ENCODE data around the gene STBD1.

STBD1 gene

GRCh38 chr4:76310683-76311082 lies 4.2 kb downstream of the STBD1 start:
- Histone ChIP-seq H3K4me3 (replicated peaks; ENCODE audit: insufficient read depth, low read length) (no peak overlapping the region), H3K27me3 (ENCODE audit: insufficient read depth, poor library complexity, severe bottlenecking) (no peaks in the 10 kb centered on the region), H3K27ac (replicated peaks) (no peak overlapping the region)
- TF ChIP-seq SPI1 (IDR thresholded peaks at IDR 0.05; ENCODE audit: borderline replicate concordance, low read depth) (no peak), GABPA (IDR thresholded peaks at IDR 0.05; ENCODE audit: low read depth) (no peak), REST (IDR thresholded peaks at IDR 0.05; ENCODE audit: insufficient replicate concordance, low read depth) (no peak), POLR2AphosphoS5 (IDR thresholded peaks at IDR 0.05; ENCODE audit: low read depth) (no peak)
- TF ChIP-seq, protein P1, sequence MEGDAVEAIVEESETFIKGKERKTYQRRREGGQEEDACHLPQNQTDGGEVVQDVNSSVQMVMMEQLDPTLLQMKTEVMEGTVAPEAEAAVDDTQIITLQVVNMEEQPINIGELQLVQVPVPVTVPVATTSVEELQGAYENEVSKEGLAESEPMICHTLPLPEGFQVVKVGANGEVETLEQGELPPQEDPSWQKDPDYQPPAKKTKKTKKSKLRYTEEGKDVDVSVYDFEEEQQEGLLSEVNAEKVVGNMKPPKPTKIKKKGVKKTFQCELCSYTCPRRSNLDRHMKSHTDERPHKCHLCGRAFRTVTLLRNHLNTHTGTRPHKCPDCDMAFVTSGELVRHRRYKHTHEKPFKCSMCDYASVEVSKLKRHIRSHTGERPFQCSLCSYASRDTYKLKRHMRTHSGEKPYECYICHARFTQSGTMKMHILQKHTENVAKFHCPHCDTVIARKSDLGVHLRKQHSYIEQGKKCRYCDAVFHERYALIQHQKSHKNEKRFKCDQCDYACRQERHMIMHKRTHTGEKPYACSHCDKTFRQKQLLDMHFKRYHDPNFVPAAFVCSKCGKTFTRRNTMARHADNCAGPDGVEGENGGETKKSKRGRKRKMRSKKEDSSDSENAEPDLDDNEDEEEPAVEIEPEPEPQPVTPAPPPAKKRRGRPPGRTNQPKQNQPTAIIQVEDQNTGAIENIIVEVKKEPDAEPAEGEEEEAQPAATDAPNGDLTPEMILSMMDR (IDR thresholded peaks at IDR 0.05; ENCODE audit: insufficient read depth, low read length): no peak
- no peak for DNase-seq (ENCODE audit: low read depth in 1 of 2, low spot score in 1 of 2)

DNA sequence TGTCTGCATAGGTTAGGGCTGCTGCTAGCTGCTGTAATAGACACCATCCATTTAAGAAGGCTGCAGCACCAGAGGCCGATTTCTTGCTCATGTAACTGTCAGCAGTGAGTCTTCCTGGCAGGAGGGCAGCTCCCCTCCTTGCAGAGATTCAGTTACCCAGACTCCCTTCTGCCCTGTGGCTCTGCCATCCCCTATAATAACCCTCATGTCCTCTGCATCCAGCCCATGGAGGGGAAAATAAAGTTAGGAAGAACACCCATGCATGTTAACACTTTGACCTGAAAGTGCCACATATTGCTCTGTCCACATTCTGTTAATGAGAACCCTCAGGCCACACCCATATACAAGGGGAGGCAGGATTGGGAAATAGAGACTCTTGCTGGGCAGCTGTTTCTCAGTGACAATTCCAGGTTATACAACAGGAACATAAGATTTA lies 5.4 kb downstream of the STBD1 start:
- H3K27me3 ChIP-seq (ENCODE audit: insufficient read depth, poor library complexity, severe bottlenecking): no peaks in the 10 kb centered on the region
- no peak overlapping the region for H3K4me3 ChIP-seq (replicated peaks; ENCODE audit: insufficient read depth, low read length)
- TF ChIP-seq POLR2AphosphoS5 (IDR thresholded peaks at IDR 0.05; ENCODE audit: low read depth): no peak
- TF ChIP-seq SPI1 (IDR thresholded peaks at IDR 0.05; ENCODE audit: borderline replicate concordance, low read depth): no peak
- no peak for TF ChIP-seq GABPA (IDR thresholded peaks at IDR 0.05; ENCODE audit: low read depth)
- TF ChIP-seq, protein P1 (IDR thresholded peaks at IDR 0.05; ENCODE audit: insufficient read depth, low read length): no peak
- TF ChIP-seq REST (IDR thresholded peaks at IDR 0.05; ENCODE audit: insufficient replicate concordance, low read depth): no peak
- DNase-seq (ENCODE audit: low read depth in 1 of 2, low spot score in 1 of 2): peak in 1 of 2 experiments; percentile 47
- H3K27ac ChIP-seq (replicated peaks): no peak overlapping the region

GRCh38 chr4:76312457-76312856 lies 5.9 kb downstream of the STBD1 start:
- no peak for DNase-seq (ENCODE audit: low read depth in 1 of 2, low spot score in 1 of 2)
- H3K27ac ChIP-seq (replicated peaks): no peak overlapping the region
- H3K4me3 ChIP-seq (replicated peaks; ENCODE audit: insufficient read depth, low read length): no peak overlapping the region
- TF ChIP-seq SPI1 (IDR thresholded peaks at IDR 0.05; ENCODE audit: borderline replicate concordance, low read depth) (no peak), REST (IDR thresholded peaks at IDR 0.05; ENCODE audit: insufficient replicate concordance, low read depth) (no peak), GABPA (IDR thresholded peaks at IDR 0.05; ENCODE audit: low read depth) (no peak), POLR2AphosphoS5 (IDR thresholded peaks at IDR 0.05; ENCODE audit: low read depth) (no peak)
- TF ChIP-seq, protein P1 (IDR thresholded peaks at IDR 0.05; ENCODE audit: insufficient read depth, low read length): no peak
- no peaks in the 10 kb centered on the region for H3K27me3 ChIP-seq (ENCODE audit: insufficient read depth, poor library complexity, severe bottlenecking)
